ENCODE data around the gene OS9. TPM values are rescaled to one million over a fixed set of nuclear protein-coding genes. Genes with fewer than 3 reads are reported as not detected.

OS9 gene
- total RNA-seq, 1 donor from 2014 or later, result 102 TPM

GRCh38 chr12:57731411-57732080, 37.6 kb downstream of the OS9 start:
- intact Hi-C loops (cut with DNase I), result no loop called here
- DNase-seq, result no peak
- no peak for ATAC-seq (ENCODE audit: poor library complexity)

DNA sequence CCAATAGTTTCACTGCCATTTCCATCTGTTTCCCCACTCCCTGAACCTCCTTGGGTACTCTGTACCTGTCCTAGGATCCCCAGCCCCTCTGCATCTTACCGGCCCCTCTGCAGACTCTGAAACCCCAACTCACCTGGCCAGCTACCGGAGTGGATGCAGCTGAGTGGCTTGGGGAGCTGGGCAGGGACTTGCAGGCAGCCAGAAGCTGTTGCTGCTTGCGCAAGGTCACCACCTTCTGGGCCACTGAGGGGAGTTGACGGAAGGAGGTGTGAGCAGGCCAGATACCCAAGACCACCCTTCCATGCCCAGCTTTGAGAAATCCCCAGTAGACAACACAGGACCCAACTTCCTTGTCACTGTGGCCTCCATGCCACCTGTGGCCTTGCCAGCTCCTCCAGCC, 38.3 kb downstream of the OS9 start:
- no peak for ATAC-seq (ENCODE audit: poor library complexity)
- intact Hi-C loops (cut with DNase I), result no loop called here
- no peak for DNase-seq

GRCh38 chr12:57732726-57733593, 39.0 kb downstream of the OS9 start:
- intact Hi-C loops (cut with DNase I), result no loop called here
- DNase-seq, result no peak
- no peak for ATAC-seq (ENCODE audit: poor library complexity)

GRCh38 chr12:57733928-57734327, 40.0 kb downstream of the OS9 start:
- ATAC-seq (ENCODE audit: poor library complexity) (no peak), DNase-seq (no peak)
- intact Hi-C loops (cut with DNase I), result no loop called here

GRCh38 chr12:57734591-57734990, 40.7 kb downstream of the OS9 start:
- ATAC-seq (ENCODE audit: poor library complexity) (no peak), DNase-seq (no peak)
- intact Hi-C loops (cut with DNase I), result no loop called here

GRCh38 chr12:57735198-57735855, 41.4 kb downstream of the OS9 start:
- no peak for DNase-seq
- no peak for ATAC-seq (ENCODE audit: poor library complexity)
- intact Hi-C loops (cut with DNase I), result no loop called here

DNA sequence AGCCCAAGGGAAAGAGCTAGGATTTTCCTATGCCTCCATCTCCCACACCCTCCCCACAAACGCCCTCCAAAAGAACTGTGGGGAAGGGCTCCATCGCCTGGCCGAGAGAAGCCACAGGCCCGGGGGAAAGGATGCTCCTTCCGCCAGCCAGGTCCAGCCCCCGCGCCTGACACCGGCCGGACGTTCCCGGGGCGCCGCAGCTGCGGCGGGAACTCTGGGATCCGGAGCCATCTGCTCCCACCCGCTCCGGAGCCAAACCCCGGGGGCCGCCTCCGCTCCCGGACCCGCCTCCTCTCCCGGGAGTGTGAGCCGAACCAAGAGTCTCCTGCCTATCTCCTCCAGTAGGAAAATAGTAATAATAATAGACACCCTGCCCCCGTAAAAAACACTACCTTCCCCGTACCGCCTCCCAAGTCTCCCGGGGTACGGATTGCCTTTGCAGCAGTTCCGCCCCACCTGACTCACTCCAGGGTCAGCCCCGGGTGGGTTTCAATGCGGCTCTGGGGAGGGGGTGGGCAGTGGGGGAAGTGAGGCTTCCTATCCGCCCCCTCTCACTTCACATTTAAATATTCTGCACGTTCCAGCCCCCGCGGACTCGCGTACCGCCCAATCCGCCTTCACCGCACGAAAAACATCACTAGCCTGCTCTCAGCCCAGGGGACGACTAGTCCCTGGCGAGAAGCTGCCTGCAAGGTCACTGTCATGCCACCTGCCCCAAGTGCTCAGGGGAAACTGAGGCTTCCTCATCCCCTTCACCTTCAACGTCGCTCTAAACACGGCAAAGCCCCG, 42.2 kb downstream of the OS9 start:
- DNase-seq (peak; percentile 50), ATAC-seq (ENCODE audit: poor library complexity) (peak; percentile 48)
- intact Hi-C loops (cut with DNase I), result no loop called here

GRCh38 chr12:57736741-57737466, 43.0 kb downstream of the OS9 start:
- intact Hi-C loops (cut with DNase I), result no loop called here
- no peak for ATAC-seq (ENCODE audit: poor library complexity)

DNA sequence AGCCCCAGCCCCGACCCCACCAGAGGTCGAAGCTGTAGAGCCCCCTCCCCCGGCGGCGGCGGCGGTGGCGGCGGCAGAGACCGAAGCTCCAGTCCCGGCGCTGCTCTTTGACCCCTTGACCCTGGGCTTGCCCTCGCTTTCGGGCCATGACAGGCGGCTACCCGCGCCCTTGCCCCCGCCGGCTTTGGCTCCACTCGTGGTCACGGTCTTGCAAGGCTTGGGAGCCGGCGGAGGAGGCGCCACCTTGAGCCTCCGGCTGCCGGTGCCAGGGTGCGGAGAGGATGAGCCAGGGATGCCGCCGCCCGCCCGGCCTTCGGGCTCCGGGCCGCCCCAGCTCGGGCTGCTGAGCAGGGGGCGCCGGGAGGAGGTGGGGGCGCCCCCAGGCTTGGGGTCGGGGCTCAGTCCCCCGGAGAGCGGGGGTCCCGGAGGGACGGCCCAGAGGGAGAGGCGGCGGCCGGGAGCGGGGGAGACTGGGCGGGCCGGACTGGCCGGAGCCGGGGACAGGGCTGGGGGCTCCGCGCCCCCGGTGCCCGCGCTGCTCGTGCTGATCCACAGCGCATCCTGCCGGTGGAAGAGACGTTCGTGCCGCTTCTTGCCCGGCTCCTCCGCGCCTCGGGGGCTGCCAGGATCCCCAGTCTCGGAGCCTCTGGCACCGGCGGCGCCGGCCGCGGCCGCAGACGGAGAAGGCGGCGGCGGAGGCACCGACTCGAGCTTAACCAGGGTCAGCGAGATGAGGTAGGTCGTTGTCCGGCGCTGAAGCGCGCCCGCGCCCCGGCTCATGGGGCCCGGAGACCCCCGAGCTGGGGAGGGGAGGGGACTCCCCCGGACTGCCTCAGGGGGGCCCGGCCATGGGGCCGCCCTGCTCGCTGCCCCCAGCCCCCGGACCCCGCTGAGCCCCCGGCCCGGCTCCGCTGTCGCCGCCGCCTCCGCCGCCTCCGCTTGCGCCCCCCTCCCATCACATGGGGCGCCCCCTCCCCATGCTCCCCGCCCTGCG, 43.8 kb downstream of the OS9 start:
- intact Hi-C loops (cut with DNase I), result no loop called here
- DNase-seq (peak; percentile 43), ATAC-seq (ENCODE audit: poor library complexity) (peak; percentile 2)

More at GRCh38 chr12:57736741-57737466, 43.0 kb downstream of the OS9 start:
- no peak for DNase-seq

- DNase-seq (peak; percentile 39), ATAC-seq (ENCODE audit: poor library complexity) (no peak)
- intact Hi-C loops (cut with DNase I), result no loop called here
Measured at GRCh38 chr12:57738661-57739237, 44.8 kb downstream of the OS9 start, which contains the start of gene AGAP2. TSS of gene AGAP2 (minus strand) at chr12:57738742. CDS start at chr12:57738246, 496 bp downstream.

DNA sequence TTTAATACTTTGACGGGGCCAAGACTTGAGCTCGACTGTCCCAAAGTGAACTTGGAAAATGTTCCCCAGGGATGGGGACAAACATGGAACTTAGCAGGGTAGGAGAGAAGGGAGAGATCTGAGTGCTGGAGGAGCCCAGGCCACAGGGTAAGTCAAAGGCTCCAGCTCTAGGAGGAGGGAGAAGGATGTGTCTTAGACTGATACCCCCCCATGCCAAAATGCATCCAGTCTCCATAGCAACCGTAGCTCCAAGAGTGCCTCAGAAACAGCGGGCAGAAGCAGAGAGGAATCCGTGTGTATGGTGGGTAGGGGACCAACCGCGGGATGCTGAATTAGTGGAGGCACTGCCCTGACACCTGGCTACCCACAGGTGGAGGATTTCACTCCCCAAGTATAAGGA, 45.5 kb downstream of the OS9 start:
- intact Hi-C loops (cut with DNase I), result no loop called here
- no peak for DNase-seq
- no peak for ATAC-seq (ENCODE audit: poor library complexity)

DNA sequence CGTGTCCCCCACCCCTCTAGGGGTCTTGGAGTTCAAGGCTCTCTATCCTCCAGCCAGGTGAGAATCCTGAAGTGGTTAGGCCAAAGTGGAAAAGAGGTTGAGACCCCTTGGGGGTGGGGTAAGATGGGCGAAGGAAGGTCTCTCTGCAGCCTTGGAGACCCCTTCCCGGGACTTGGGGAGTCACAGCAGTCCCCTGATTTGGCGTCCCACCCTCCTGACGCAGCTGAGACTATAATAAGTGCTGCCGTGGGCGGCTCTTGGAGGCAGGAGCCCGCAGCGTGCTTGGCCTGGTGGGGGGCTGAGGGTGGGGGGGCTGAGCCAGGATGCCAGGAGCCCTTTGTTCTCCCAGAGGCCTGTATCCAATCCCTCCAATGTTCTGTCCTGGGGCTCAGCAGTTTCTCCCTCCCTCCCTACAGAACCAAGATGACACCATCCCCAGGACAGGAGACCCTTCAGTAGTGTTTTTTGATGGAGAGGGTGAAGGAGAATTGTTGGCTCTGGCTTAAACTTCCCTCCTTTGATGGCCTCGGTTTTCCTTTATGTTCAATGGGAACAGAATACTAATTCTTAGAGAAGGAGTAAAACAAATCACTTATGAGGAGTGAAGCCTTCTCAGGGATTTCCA, 46.1 kb downstream of the OS9 start:
- ATAC-seq (ENCODE audit: poor library complexity) (no peak), DNase-seq (no peak)
- intact Hi-C loops (cut with DNase I), result no loop called here

- intact Hi-C loops (cut with DNase I), result no loop called here
- DNase-seq (peak; percentile 56), ATAC-seq (ENCODE audit: poor library complexity) (no peak)
Measured at GRCh38 chr12:57740656-57741412, 46.9 kb downstream of the OS9 start.

DNA sequence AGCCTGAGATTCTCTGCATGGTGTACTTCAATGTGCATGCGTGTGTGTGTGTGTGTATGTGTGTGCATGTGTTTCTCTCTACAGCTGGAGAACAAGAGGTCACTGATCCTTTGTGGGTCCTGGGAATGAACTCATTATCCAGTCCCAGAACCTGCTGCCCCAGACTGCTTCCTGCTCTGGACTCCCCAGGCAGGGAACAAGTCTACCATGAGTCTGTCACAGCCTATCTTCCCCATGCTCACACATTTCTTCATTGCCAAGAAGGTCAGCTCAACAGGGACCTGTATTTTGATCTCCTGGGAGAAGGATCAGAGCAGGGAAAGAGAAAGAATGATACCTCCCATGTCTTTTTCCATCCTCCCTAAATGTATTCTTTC, 47.5 kb downstream of the OS9 start:
- intact Hi-C loops (cut with DNase I), result no loop called here
- DNase-seq, result no peak

DNA sequence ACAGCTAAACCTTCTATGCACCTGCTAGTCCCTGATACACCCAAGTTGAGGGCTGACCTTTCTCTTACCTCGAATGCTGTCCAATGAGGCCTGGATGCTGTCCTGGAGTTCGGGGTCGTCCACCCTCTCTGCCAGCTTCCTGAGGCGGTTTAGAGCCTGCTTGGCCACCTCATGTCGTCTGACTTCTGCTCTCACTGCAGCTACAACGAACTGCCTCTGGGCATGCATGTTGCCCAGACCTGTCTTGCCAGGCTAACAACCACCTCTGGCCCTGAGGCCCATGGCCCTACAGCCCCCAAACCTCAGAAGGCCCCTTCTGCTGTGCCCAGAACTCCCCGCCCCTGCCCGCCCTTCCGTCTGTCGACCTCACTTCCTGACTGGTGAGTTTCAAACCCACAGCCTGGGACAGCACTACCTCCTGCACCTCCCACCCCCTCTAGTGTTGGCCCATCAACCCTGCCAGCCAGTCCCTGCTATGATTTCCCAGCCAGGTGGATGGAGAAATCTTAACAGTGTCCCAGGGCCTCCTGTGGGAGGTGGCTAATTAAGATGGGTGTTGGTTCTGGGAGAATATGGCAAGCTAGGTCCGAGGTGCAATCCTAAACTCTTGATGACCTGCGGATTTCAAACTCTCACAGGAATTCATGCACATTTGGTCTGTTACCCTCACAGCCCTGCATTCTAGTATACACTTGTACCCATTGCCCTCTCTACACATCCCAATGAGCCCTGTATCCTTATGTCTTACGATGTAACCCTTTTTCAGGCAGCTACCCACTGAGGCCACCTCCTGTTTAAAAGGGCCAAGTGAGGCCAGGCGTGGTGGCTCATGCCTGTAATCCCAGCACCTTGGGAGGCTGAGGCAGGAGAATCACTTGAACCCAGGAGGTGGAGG, 48.2 kb downstream of the OS9 start:
- intact Hi-C loops (cut with DNase I), result no loop called here
- ATAC-seq (ENCODE audit: poor library complexity), result no peak
- DNase-seq, result peak; percentile 66

More for the DNA sequence above, 47.5 kb downstream of the OS9 start:
- ATAC-seq (ENCODE audit: poor library complexity), result no peak

Data from Right ventricle myocardium superior (tissue), 1 donor.